A673 (cell line): ENCODE results near the gene SDCCAG8.

Experiments
- EZH2 ChIP-seq: fragments of 200-600 bp; sonication (generic); IDR thresholded peaks from 2 replicates; pipeline ENCODE4 v1.6.1; 2017; ENCODE audit warnings: borderline replicate concordance, low read depth, mild to moderate bottlenecking, mixed read lengths, antibody characterized with exemption, low read length; ENCODE audit not compliant: poor library complexity, severe bottlenecking
- TF ChIP-seq, protein P1 (sequence below): fragments of 300-800, 200-600 bp; sonication (generic); conservative IDR thresholded peaks from 2 replicates; pipeline ENCODE4 v1.5.1; 2017; ENCODE audit warnings: low read depth, mild to moderate bottlenecking, antibody characterized with exemption, low read length, moderate library complexity, mixed read lengths

DNA sequence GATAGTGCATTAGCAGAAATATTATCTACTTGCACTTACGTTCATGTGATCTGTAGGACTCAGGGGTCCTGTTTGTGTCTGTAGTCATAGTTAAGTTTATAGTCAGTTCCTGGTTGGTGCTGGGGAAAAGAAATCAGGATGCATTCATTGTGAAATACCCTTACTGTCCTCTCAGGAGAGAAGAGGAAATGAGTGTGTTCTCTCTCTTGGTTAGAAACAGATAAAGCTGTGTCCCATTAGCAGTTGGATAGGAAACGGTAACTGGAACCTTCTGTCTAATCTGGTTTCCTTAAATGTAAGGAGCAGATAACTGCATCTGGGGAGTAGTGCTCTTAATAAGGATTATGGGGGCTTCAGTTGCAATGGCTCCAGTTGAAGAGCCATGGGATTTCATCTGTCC lies 8.9 kb downstream of the SDCCAG8 start:
- TF ChIP-seq, protein P1, sequence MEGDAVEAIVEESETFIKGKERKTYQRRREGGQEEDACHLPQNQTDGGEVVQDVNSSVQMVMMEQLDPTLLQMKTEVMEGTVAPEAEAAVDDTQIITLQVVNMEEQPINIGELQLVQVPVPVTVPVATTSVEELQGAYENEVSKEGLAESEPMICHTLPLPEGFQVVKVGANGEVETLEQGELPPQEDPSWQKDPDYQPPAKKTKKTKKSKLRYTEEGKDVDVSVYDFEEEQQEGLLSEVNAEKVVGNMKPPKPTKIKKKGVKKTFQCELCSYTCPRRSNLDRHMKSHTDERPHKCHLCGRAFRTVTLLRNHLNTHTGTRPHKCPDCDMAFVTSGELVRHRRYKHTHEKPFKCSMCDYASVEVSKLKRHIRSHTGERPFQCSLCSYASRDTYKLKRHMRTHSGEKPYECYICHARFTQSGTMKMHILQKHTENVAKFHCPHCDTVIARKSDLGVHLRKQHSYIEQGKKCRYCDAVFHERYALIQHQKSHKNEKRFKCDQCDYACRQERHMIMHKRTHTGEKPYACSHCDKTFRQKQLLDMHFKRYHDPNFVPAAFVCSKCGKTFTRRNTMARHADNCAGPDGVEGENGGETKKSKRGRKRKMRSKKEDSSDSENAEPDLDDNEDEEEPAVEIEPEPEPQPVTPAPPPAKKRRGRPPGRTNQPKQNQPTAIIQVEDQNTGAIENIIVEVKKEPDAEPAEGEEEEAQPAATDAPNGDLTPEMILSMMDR = no peak
- no peak for TF ChIP-seq EZH2
